WTC11 (cell line): Measurements from ENCODE around the gene NEURL4.

ENCODE experiments used
- AFF4 ChIP-seq: sonication (generic); formaldehyde crosslinking; IDR thresholded peaks from 2 replicates; pipeline ENCODE4 v1.8.1; 2023; ENCODE audit warnings: mild to moderate bottlenecking, missing genetic modification reagents, borderline replicate concordance
- CBFB ChIP-seq: sonication (generic); formaldehyde crosslinking; IDR thresholded peaks from 2 replicates; pipeline ENCODE4 v1.8.1; 2022; ENCODE audit warnings: mild to moderate bottlenecking, low read depth, missing genetic modification reagents
- CTCF ChIP-seq: fragments of 200-600 bp; IDR thresholded peaks from 2 replicates; pipeline ENCODE4 v1.8.0; 2022; ENCODE audit warnings: antibody characterized with exemption
- NR2C2 ChIP-seq: sonication (generic); formaldehyde crosslinking; IDR thresholded peaks from 2 replicates; pipeline ENCODE4 v1.8.0; 2022; ENCODE audit warnings: mild to moderate bottlenecking, missing genetic modification reagents
- ZNF396 ChIP-seq: fragments of 250-450 bp; sonication (Bioruptor Pico); IDR thresholded peaks from 2 replicates; pipeline ENCODE4 v1.8.0; 2021; ENCODE audit warnings: mild to moderate bottlenecking, moderate library complexity, borderline replicate concordance
- ZNF423 ChIP-seq: fragments of 250-450 bp; sonication (Bioruptor Pico); IDR thresholded peaks from 2 replicates; pipeline ENCODE4 v2.1.2; 2022; ENCODE audit warnings: mild to moderate bottlenecking, moderate library complexity
- TF ChIP-seq, protein P1 (sequence below): sonication (generic); formaldehyde crosslinking; IDR thresholded peaks from 2 replicates; pipeline ENCODE4 v1.8.1; 2022; ENCODE audit warnings: low read depth, mild to moderate bottlenecking, moderate library complexity, missing genetic modification reagents, borderline replicate concordance

- TF ChIP-seq ZNF396 (no peak), ZNF423 (CRISPR knock-in tag) (no peak), AFF4 (no peak), CBFB (CRISPR knock-in tag) (no peak), NR2C2 (CRISPR knock-in tag) (no peak), CTCF (no peak)
- TF ChIP-seq, protein P1, sequence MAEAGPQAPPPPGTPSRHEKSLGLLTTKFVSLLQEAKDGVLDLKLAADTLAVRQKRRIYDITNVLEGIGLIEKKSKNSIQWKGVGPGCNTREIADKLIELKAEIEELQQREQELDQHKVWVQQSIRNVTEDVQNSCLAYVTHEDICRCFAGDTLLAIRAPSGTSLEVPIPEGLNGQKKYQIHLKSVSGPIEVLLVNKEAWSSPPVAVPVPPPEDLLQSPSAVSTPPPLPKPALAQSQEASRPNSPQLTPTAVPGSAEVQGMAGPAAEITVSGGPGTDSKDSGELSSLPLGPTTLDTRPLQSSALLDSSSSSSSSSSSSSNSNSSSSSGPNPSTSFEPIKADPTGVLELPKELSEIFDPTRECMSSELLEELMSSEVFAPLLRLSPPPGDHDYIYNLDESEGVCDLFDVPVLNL (CRISPR knock-in tag), result no peak
These were observed 45.5 kb downstream of the NEURL4 start for GRCh38 chr17:7283471-7284216.
